ENCODE data around the gene JAKMIP1. TPM values are rescaled to one million over a fixed set of nuclear protein-coding genes. Genes with fewer than 3 reads are reported as not detected.

JAKMIP1 gene
- polyA plus RNA-seq, 1 donor from 2014 or later: 15.3 TPM

DNA sequence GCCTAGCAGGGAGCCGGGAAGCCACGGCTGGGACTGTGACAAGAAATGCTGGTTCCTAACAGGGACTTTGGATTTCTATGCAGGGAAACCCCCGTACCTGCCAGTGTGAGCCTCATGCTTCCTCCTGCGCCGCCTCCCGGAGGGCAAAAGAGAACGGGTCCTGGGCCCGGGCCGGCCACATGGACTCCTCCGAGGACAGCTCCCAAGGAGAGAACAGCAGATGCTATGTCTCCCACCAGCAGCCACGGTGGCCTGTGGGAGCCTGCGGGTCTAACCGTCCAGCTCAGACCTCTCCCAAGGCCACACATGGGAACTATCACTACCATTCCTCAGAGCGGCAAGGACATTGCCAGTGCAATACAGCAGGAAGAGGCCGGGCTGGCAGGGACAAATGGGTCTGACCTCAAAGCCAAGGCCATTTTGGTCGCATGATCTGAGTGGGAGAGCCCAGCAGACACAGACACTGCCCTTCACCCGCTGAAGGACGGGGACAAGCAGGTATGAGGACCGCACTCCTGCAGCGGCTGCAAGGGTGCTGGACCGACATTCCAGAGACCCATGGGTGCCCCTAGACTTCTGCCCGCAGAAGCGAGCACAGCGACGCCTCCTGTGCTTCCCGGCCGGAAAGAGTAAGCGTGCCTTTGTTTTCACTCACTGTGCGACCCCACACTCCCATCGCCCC lies 177.6 kb downstream of the JAKMIP1 start:
- Histone ChIP-seq H3K79me2 (replicated peaks; ENCODE audit: insufficient read depth, low read length) (no peaks in the 10 kb centered on the region), H3K9me2 (ENCODE audit: insufficient read depth, low read length) (no peaks in the 10 kb centered on the region), H3K27me3 (ENCODE audit: insufficient read depth, low read depth, low read length) (no peaks in the 10 kb centered on the region), H2AFZ (ENCODE audit: low read depth, low read length) (no peak overlapping the region), H3K9ac (ENCODE audit: low read length) (no peak overlapping the region), H3K9me3 (ENCODE audit: low read length) (no peaks in the 10 kb centered on the region), H4K20me1 (ENCODE audit: insufficient read depth) (no peaks in the 10 kb centered on the region), H3K4me2 (ENCODE audit: low read length) (no peak overlapping the region), H3F3A (ENCODE audit: insufficient read depth, low read length, poor library complexity, severe bottlenecking) (no peaks in the 10 kb centered on the region), H3K27ac (ENCODE audit: low read length) (no peak overlapping the region), H3K36me3 (ENCODE audit: insufficient read depth, low read length) (no peaks in the 10 kb centered on the region), H3K4me3 (ENCODE audit: low read length) (no peak overlapping the region)
- TF ChIP-seq, protein P1, sequence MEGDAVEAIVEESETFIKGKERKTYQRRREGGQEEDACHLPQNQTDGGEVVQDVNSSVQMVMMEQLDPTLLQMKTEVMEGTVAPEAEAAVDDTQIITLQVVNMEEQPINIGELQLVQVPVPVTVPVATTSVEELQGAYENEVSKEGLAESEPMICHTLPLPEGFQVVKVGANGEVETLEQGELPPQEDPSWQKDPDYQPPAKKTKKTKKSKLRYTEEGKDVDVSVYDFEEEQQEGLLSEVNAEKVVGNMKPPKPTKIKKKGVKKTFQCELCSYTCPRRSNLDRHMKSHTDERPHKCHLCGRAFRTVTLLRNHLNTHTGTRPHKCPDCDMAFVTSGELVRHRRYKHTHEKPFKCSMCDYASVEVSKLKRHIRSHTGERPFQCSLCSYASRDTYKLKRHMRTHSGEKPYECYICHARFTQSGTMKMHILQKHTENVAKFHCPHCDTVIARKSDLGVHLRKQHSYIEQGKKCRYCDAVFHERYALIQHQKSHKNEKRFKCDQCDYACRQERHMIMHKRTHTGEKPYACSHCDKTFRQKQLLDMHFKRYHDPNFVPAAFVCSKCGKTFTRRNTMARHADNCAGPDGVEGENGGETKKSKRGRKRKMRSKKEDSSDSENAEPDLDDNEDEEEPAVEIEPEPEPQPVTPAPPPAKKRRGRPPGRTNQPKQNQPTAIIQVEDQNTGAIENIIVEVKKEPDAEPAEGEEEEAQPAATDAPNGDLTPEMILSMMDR (IDR thresholded peaks at IDR 0.05; ENCODE audit: poor library complexity, severe bottlenecking): no peak
- TF ChIP-seq EP300 (conservative IDR thresholded peaks at IDR 0.05; ENCODE audit: poor library complexity, severe bottlenecking) (no peak), RAD21 (conservative IDR thresholded peaks at IDR 0.05) (no peak), EZH2 (IDR thresholded peaks at IDR 0.05; ENCODE audit: borderline replicate concordance, insufficient read depth, low read length, poor library complexity, severe bottlenecking) (no peak), SMC3 (conservative IDR thresholded peaks at IDR 0.05; ENCODE audit: poor library complexity) (no peak), MXI1 (conservative IDR thresholded peaks at IDR 0.05; ENCODE audit: poor library complexity, severe bottlenecking) (no peak), TAF1 (IDR thresholded peaks at IDR 0.05; ENCODE audit: low read depth) (no peak), POLR2AphosphoS5 (IDR thresholded peaks at IDR 0.05) (no peak)
- TF ChIP-seq, protein P2, sequence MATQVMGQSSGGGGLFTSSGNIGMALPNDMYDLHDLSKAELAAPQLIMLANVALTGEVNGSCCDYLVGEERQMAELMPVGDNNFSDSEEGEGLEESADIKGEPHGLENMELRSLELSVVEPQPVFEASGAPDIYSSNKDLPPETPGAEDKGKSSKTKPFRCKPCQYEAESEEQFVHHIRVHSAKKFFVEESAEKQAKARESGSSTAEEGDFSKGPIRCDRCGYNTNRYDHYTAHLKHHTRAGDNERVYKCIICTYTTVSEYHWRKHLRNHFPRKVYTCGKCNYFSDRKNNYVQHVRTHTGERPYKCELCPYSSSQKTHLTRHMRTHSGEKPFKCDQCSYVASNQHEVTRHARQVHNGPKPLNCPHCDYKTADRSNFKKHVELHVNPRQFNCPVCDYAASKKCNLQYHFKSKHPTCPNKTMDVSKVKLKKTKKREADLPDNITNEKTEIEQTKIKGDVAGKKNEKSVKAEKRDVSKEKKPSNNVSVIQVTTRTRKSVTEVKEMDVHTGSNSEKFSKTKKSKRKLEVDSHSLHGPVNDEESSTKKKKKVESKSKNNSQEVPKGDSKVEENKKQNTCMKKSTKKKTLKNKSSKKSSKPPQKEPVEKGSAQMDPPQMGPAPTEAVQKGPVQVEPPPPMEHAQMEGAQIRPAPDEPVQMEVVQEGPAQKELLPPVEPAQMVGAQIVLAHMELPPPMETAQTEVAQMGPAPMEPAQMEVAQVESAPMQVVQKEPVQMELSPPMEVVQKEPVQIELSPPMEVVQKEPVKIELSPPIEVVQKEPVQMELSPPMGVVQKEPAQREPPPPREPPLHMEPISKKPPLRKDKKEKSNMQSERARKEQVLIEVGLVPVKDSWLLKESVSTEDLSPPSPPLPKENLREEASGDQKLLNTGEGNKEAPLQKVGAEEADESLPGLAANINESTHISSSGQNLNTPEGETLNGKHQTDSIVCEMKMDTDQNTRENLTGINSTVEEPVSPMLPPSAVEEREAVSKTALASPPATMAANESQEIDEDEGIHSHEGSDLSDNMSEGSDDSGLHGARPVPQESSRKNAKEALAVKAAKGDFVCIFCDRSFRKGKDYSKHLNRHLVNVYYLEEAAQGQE (IDR thresholded peaks at IDR 0.05; ENCODE audit: borderline replicate concordance): no peak

DNA sequence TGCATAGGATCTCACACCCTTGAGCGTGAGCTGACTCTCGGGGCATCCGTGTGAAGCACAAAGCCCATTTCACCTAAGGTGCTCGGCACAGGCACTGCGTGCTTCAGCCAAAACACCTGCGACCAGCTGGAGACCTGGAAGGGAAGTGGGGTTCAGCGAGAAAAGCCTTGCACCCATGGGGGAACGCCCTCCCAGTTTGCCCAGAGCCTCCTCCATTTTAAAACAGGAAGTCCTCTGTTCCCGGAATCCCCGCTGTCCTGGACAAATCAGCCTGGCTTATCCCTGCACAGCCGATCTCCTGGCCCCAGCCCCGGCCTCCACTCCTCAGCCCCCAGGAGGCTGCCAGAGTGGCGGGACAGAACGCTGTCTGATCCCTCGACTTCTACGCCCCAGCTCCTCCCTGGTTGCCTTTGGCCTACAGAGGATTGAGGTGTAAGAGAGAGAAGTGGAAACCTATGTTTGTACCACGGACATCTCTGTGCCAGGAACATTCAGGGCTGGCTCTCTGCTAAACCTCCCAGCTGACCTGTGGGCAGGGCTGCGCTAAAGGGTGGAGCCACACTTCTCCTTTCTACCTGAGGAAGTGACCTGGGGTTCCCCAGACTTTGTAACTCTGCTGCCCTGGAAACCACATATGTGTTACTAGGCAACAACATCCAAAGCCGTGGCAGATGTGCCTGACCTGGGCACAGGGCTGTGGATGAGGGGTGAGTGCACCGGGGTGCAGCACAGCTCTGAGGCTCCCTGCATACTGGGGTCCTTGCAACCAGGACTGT lies 178.3 kb downstream of the JAKMIP1 start:
- no peaks in the 10 kb centered on the region for H3K79me2 ChIP-seq (replicated peaks; ENCODE audit: insufficient read depth, low read length)
- H3K27ac ChIP-seq (ENCODE audit: low read length): no peak overlapping the region
- no peaks in the 10 kb centered on the region for H3K27me3 ChIP-seq (ENCODE audit: insufficient read depth, low read depth, low read length)
- H3K9ac ChIP-seq (ENCODE audit: low read length): no peak overlapping the region
- H3K9me2 ChIP-seq (ENCODE audit: insufficient read depth, low read length): no peaks in the 10 kb centered on the region
- no peaks in the 10 kb centered on the region for H4K20me1 ChIP-seq (ENCODE audit: insufficient read depth)
- H3K4me2 ChIP-seq (ENCODE audit: low read length): no peak overlapping the region
- no peaks in the 10 kb centered on the region for H3K9me3 ChIP-seq (ENCODE audit: low read length)
- no peak overlapping the region for H2AFZ ChIP-seq (ENCODE audit: low read depth, low read length)
- H3F3A ChIP-seq (ENCODE audit: insufficient read depth, low read length, poor library complexity, severe bottlenecking): no peaks in the 10 kb centered on the region
- TF ChIP-seq, protein P1 (IDR thresholded peaks at IDR 0.05; ENCODE audit: poor library complexity, severe bottlenecking): no peak
- no peak for TF ChIP-seq SMC3 (conservative IDR thresholded peaks at IDR 0.05; ENCODE audit: poor library complexity)
- TF ChIP-seq EP300 (conservative IDR thresholded peaks at IDR 0.05; ENCODE audit: poor library complexity, severe bottlenecking): no peak
- no peak for TF ChIP-seq POLR2AphosphoS5 (IDR thresholded peaks at IDR 0.05)
- TF ChIP-seq MXI1 (conservative IDR thresholded peaks at IDR 0.05; ENCODE audit: poor library complexity, severe bottlenecking): no peak
- TF ChIP-seq, protein P2 (IDR thresholded peaks at IDR 0.05; ENCODE audit: borderline replicate concordance): no peak
- no peak for TF ChIP-seq EZH2 (IDR thresholded peaks at IDR 0.05; ENCODE audit: borderline replicate concordance, insufficient read depth, low read length, poor library complexity, severe bottlenecking)
- TF ChIP-seq RAD21 (conservative IDR thresholded peaks at IDR 0.05): no peak
- no peak for TF ChIP-seq TAF1 (IDR thresholded peaks at IDR 0.05; ENCODE audit: low read depth)
- no peak overlapping the region for H3K4me3 ChIP-seq (ENCODE audit: low read length)
- no peaks in the 10 kb centered on the region for H3K36me3 ChIP-seq (ENCODE audit: insufficient read depth, low read length)

Measured in neural cell (in vitro differentiated cells).